ENCODE measurements around the gene ASH1L.

GRCh38 chr1:155352631-155353030 is 210.0 kb downstream of the ASH1L start:
- TF ChIP-seq REST (IDR thresholded peaks at IDR 0.05; ENCODE audit: low read depth): no peak
- no peak for TF ChIP-seq CTCF (IDR thresholded peaks at IDR 0.05 in 2 of 3, conservative IDR thresholded peaks at IDR 0.05 in 1 of 3; ENCODE audit: borderline replicate concordance in 1 of 3, insufficient read depth in 1 of 3, low read depth in 2 of 3, low read length in 2 of 3)
- no peak for TF ChIP-seq EZH2 (IDR thresholded peaks at IDR 0.05)

Data from HCT116 (cell line).